Measurements from ENCODE around the gene RGS13.
"Not testable (repeated sequence)": the region's sequence is repeated elsewhere in the genome, so short reads cannot be mapped to it uniquely, and the experiment has no call there.

RGS13 gene

DNA sequence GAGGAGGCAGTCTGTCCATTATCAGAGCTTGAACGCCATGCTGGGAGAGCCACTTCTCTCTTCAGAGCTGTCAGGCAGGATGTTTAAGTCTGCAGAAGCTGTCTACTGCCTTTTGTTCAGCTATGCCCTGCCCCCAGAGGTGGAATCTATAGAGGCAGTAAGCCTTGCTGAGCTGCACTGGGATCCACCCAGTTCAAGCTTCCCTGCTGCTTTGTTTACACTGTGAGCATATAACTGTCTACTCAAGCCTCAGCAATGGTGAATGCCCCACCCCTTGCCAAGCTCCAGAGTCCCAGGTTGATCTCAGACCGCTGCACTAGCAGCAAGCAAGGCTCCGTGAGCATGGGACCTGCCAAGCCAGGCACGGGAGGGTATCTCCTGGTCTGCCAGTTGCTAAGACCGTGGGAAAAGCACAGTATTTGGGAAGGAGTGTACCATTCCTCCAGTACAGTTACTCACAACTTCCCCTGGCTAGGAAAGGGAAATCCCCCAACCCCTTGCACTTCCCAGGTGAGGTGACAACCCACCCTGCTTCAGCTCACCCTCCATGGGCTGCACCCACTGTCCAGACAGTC lies 32.5 kb downstream of the RGS13 start:
- in situ Hi-C loops (cut with MboI; ENCODE audit: low sequenced_read_pairs): no loop called here

DNA sequence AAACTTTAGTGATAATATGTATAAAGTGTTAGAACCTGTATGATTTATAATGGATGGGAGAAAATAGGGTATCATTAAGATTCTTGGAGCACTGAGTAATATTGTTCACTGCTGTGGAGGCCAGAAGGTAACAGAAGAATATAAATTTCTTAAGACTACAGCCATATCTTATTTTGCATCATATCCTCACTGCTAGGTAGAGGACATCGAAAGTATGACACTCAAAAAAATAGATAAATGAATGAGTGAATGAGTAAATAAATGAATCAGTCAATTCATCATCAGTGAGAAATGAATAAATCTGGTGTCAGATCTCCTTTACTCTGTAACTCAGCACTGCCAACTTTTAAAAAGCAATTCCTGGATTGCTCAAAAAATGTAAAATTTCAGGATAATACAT lies 33.2 kb downstream of the RGS13 start:
- in situ Hi-C loops (cut with MboI; ENCODE audit: low sequenced_read_pairs): no loop called here

- in situ Hi-C loops (cut with MboI; ENCODE audit: low sequenced_read_pairs): no loop called here
Measured at GRCh38 chr1:192675716-192676115, 39.8 kb downstream of the RGS13 start.

GRCh38 chr1:192678099-192678498 lies 42.2 kb downstream of the RGS13 start:
- in situ Hi-C loops (cut with MboI; ENCODE audit: low sequenced_read_pairs): no loop called here

- in situ Hi-C loops (cut with MboI; ENCODE audit: low sequenced_read_pairs): no loop called here
Measured at GRCh38 chr1:192682335-192682734, 46.4 kb downstream of the RGS13 start.

DNA sequence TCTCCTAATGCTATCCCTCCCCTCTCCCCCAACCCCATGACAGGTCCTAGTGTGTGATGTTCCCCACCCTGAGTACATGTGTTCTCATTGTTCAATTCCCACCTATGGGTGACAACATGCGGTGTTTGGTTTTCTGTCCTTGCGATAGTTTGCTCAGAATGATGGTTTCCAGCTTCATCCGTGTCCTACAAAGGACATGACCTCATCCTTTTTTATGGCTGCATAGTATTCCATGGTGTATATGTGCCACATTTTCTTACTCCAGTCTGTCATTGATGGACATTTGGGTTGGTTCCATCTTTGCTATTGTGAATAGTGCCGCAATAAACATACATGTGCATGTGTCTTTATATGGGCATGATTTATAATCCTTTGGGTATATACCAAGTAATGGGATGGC lies 47.1 kb downstream of the RGS13 start:
- in situ Hi-C loops (cut with MboI; ENCODE audit: low sequenced_read_pairs): not testable (repeated sequence)

DNA sequence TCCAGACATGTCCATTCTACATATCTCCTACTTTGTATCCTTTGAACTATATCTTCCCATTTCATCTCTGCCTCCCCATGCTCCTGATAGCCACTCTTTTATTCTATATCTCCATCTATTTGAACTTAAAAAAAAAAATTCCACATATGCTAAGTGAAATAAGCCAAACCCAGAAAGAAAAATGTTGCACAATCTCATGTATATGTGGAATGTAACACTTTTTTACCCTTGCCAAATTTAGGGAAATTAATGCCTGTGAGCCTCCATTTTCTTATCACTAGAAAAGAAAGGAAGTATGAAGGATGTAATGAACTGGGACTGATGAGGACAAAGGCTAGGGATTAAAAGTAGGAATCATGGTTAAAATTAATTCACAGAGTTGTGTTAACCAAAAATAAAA lies 53.5 kb downstream of the RGS13 start:
- in situ Hi-C loops (cut with MboI; ENCODE audit: low sequenced_read_pairs): no loop called here

GRCh38 chr1:192691041-192691440 lies 55.1 kb downstream of the RGS13 start:
- in situ Hi-C loops (cut with MboI; ENCODE audit: low sequenced_read_pairs): no loop called here

GRCh38 chr1:192696082-192696481 lies 60.1 kb downstream of the RGS13 start:
- in situ Hi-C loops (cut with MboI; ENCODE audit: low sequenced_read_pairs): no loop called here

DNA sequence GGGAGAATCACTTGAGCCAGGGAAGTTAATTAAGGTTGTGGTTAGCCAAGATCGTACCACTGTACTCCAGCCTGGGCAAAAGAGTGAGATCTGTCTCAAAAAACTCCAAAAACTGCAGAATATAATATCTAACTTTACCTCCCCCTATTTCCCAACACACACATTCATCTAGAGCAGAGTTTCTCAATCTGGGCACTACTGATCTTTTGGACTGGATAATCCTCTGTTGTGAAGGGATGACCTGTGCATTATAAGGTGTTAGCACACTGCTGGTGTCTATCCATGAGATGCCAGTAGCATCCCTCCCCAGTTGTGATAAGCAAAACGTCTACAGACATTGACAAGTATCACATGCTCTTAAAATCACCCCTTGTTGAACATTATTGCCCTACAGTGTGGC lies 61.8 kb downstream of the RGS13 start:
- in situ Hi-C loops (cut with MboI; ENCODE audit: low sequenced_read_pairs): no loop called here

DNA sequence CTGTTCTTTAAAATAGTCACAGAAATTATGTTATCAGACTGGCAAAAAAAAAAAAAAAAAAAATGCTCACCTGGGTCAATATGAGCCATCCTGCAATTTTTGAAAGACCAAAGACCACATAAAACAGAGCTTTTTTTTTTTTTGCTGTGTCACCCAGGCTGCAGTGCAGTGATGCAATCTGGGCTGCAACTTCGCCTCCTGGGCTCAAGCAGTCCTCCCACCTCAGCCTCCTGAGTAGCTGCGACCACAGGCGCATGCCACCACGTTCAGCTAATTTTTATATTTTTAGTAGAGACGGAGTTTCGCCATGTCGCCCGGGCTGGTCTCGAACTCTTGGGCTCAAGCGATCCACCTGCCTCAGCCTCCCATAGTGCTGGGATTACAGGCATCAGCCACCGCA lies 62.8 kb downstream of the RGS13 start:
- in situ Hi-C loops (cut with MboI; ENCODE audit: low sequenced_read_pairs): no loop called here

DNA sequence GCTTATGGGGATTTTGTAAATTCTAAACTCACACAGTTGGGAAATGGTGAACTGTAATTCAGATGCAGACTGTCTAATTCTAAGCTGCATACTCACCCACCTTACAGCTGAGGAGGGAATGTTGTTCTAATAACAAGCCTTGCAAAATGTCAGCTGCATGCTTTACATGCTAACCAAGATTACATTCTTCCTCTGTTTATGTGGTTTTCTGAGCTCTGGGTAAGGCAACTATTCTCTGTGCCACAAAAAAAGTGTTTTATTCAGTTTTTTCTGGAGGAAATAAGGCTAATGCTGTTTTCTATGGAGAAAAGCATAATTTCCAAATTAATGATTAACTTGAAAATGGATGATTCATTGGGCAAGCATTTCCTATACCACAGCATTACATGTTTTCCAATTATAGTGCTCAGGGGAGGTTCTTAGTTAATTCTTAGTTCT lies 64.9 kb downstream of the RGS13 start:
- in situ Hi-C loops (cut with MboI; ENCODE audit: low sequenced_read_pairs): no loop called here

GRCh38 chr1:192702212-192702902 lies 66.4 kb downstream of the RGS13 start:
- in situ Hi-C loops (cut with MboI; ENCODE audit: low sequenced_read_pairs): no loop called here

DNA sequence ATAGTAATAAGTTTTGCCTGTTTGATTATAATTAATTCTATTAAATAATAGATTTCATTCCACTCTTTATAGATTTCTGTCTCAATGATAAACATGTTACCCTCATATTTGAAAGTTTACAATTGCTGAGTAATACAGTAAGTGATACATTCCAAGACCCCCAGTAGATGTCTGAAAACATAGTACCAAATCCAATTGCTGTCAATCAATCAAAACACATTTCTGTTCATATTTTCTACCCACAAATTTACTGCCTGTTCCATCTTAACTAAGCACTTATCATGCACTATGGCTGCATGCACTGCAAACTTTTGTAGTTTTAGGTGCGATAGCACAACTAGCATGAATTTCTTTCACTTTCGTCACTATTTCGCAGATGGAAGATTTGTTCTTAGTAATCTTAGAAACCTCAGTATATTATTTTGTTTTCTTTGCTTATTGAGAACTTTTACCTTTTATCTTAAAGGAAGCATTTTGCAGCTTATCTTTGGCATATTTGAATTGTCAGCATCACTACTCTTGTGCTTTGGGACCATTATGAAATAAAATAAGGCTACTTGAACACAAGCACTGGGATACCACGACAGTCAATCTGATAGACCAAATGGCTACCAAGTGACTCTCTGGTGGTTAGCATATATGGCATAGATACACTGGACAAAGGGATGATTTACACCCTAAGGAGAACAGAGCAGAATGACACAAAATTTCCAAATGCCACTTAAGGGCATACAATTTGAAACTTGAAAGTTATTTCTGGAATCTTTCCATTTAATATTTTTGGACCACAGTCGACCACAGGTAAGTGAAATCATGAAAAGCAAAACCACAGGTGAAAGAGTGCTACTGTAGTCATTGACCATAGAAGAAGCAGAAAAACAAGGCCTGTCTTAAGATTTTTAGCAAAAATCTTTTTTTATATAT lies 67.6 kb downstream of the RGS13 start:
- in situ Hi-C loops (cut with MboI; ENCODE audit: low sequenced_read_pairs): no loop called here

DNA sequence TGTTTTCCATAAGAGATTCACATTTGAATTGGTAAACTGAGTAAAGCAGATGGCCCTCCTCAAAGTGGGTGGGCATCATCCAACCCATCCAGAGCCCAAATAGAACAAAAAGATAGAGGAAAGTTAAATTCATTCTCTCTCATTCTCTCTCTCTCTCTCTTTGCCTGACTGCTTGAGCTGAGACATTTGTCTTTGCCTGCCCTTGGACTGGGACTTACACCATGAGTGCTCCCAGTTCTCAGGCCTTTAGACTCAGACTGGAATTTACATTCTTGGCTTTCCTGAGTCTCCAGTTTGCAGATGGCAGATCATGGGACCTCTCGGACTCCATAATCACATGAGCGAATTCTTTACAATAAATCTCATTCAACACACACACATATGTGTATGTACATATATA lies 69.6 kb downstream of the RGS13 start:
- in situ Hi-C loops (cut with MboI; ENCODE audit: low sequenced_read_pairs): no loop called here

GRCh38 chr1:192706936-192707335 lies 71.0 kb downstream of the RGS13 start:
- in situ Hi-C loops (cut with MboI; ENCODE audit: low sequenced_read_pairs): no loop called here

GRCh38 chr1:192707978-192708547 lies 72.1 kb downstream of the RGS13 start:
- in situ Hi-C loops (cut with MboI; ENCODE audit: low sequenced_read_pairs): no loop called here

- in situ Hi-C loops (cut with MboI; ENCODE audit: low sequenced_read_pairs): no loop called here
Measured at GRCh38 chr1:192709544-192709943, 73.6 kb downstream of the RGS13 start.
